Kidney epithelial cell (primary cell): ENCODE data around the gene NCKAP1. TPM values are rescaled to one million over a fixed set of nuclear protein-coding genes. Genes with fewer than 3 reads are reported as not detected.
"Not testable (repeated sequence)": the region's sequence is repeated elsewhere in the genome, so short reads cannot be mapped to it uniquely, and the experiment has no call there.

ENCODE experiments used
- DNase-seq: peaks from one replicate; pipeline ENCODE4 v3.0.0-alpha.2; 2010; ENCODE audit warnings: low read depth
- H3K27me3 ChIP-seq: 2 replicates; pipeline ENCODE4 v1.6.0; 2011; ENCODE audit warnings: low read length; ENCODE audit not compliant: control insufficient read depth, insufficient read depth
- H3K36me3 ChIP-seq: 2 replicates; pipeline ENCODE4 v1.5.1; 2011; ENCODE audit warnings: low read length; ENCODE audit not compliant: control insufficient read depth, insufficient read depth
- H3K4me3 ChIP-seq: 2 replicates; pipeline ENCODE4 v1.5.1; 2011; ENCODE audit warnings: low read depth, mild to moderate bottlenecking, control low read depth, low read length
- total RNA-seq: library from RNA; depleted of rRNA; stranded (reverse); fragments of >200 nt; gene quantifications from 2 replicates; pipeline ENCODE4 v1.2.3, GENCODE V29; 2015
- TF ChIP-seq, protein P1 (sequence below): IDR thresholded peaks from 2 replicates; pipeline ENCODE4 v1.5.1; 2011; ENCODE audit warnings: mild to moderate bottlenecking, moderate library complexity, low read length, control low read depth, inconsistent platforms; ENCODE audit not compliant: insufficient read depth, poor library complexity, severe bottlenecking

The NCKAP1 gene
- total RNA-seq, 1 donor from 2014 or later, result 189 TPM

- Histone ChIP-seq H3K4me3 (no peak overlapping the region), H3K27me3 (no peaks in the 10 kb centered on the region), H3K36me3 (no peaks in the 10 kb centered on the region)
- TF ChIP-seq, protein P1, sequence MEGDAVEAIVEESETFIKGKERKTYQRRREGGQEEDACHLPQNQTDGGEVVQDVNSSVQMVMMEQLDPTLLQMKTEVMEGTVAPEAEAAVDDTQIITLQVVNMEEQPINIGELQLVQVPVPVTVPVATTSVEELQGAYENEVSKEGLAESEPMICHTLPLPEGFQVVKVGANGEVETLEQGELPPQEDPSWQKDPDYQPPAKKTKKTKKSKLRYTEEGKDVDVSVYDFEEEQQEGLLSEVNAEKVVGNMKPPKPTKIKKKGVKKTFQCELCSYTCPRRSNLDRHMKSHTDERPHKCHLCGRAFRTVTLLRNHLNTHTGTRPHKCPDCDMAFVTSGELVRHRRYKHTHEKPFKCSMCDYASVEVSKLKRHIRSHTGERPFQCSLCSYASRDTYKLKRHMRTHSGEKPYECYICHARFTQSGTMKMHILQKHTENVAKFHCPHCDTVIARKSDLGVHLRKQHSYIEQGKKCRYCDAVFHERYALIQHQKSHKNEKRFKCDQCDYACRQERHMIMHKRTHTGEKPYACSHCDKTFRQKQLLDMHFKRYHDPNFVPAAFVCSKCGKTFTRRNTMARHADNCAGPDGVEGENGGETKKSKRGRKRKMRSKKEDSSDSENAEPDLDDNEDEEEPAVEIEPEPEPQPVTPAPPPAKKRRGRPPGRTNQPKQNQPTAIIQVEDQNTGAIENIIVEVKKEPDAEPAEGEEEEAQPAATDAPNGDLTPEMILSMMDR, result no peak
- DNase-seq, result no peak
Measured at GRCh38 chr2:182890305-182890704, 148.0 kb downstream of the NCKAP1 start.

- Histone ChIP-seq H3K27me3 (no peaks in the 10 kb centered on the region), H3K4me3 (no peak overlapping the region), H3K36me3 (no peaks in the 10 kb centered on the region)
- no peak for DNase-seq
- TF ChIP-seq, protein P1, result no peak
Measured at GRCh38 chr2:182887753-182888415, 150.4 kb downstream of the NCKAP1 start.

DNA sequence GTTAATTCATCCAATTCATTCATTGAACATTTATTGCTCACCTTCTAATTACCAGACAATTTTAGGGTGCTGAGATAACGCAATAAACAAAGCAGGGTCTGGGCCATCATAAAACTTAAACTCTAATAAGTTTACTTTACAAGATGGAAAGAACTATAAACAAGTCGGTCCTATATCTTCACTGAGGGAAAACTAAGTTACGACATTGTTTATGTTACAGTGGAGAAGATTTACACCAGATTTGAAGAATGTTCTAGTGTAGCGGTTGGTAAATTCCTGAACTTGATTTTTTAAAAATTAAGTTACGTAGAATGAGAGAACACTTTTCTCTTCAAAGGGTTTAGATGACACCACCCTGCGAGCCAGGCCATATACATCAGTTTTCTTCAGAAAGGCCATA, 151.2 kb downstream of the NCKAP1 start:
- no peak for DNase-seq
- H3K27me3 ChIP-seq, result no peaks in the 10 kb centered on the region
- no peak overlapping the region for H3K4me3 ChIP-seq
- no peaks in the 10 kb centered on the region for H3K36me3 ChIP-seq
- TF ChIP-seq, protein P1, result no peak

DNA sequence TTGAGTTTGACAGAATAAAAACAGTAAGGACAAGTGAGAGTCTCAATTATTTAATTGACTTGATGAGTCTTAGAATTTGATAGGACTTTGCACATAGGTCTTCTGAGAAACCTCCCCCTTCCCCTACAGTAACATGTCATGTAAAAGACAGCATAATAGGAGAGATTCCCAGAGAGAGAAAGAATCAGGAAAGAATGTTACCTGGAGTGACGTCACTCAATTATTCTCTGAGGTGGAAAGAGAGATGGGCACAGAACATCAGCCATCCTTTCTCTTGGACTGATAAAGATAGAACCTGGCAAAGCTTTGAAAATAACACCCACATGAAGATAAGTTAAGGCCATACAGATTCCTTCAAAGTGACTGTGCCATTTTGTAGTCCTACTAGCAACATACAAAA, 152.5 kb downstream of the NCKAP1 start:
- TF ChIP-seq, protein P1, result no peak
- H3K4me3 ChIP-seq, result no peak overlapping the region
- H3K27me3 ChIP-seq, result no peaks in the 10 kb centered on the region
- H3K36me3 ChIP-seq, result no peaks in the 10 kb centered on the region
- no peak for DNase-seq

GRCh38 chr2:182883451-182883850, 154.8 kb downstream of the NCKAP1 start:
- Histone ChIP-seq H3K36me3 (no peaks in the 10 kb centered on the region), H3K27me3 (no peaks in the 10 kb centered on the region), H3K4me3 (no peak overlapping the region)
- DNase-seq, result no peak
- TF ChIP-seq, protein P1, result no peak

GRCh38 chr2:182880100-182880499, 158.2 kb downstream of the NCKAP1 start:
- H3K36me3 ChIP-seq, H3K27me3 ChIP-seq, H3K4me3 ChIP-seq, DNase-seq: not testable (repeated sequence)

DNA sequence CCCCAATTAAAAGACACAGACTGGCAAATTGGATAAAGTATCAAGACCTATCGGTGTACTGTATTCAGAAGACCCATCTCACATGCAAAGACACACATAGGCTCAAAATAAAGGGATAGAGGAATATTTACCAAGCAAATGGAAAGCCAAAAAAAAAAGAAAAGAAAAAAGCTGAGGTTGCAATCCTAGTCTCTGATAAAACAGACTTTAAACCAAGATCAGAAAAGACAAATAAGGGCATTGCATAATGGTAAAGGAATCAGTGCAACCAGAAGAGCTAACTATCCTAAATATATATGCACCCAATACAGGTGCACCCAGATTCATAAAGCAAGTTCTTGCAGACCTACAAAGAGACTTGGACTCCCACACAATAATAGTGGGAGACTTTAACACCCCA, 161.6 kb downstream of the NCKAP1 start:
- not testable (repeated sequence) for H3K27me3 ChIP-seq, DNase-seq, H3K36me3 ChIP-seq, H3K4me3 ChIP-seq
